ENCODE data around the gene INHBE.
"Not testable (repeated sequence)": the region's sequence is repeated elsewhere in the genome, so short reads cannot be mapped to it uniquely, and the experiment has no call there.

INHBE gene

DNA sequence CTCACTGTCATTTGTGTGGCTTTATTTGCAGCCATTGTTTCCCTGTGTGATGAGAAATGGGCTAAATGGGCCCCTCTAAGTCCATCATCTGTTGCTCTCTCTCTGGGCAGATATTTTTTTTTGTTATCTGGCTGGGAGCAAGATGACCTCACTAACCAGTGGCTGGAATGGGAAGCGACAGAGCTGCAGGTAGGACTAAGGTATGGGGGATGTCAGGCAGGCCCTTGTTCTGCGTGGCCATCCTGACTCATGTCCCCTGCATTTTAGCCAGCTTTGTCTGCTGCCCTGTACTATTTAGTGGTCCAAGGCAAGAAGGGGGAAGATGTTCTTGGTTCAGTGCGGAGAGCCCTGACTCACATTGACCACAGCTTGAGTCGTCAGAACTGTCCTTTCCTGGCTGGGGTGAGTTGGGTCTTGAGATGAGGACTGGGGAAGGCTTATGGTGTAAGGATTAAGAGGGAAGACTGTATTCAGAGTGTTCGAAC lies 34.1 kb downstream of the INHBE start:
- POLR2A ChIA-PET: interaction anchor here (0.7 kb wide), 1 partner anchor 25 kb away, joined by 3 read pairs; no protein-coding TSS in a partner anchor
- CTCF ChIA-PET: interaction anchor here (1.9 to 2.2 kb wide), 2 partner anchors 14 to 246 kb away, joined by 5 to 6 read pairs; no protein-coding TSS in a partner anchor
- TF ChIP-seq, protein P1, sequence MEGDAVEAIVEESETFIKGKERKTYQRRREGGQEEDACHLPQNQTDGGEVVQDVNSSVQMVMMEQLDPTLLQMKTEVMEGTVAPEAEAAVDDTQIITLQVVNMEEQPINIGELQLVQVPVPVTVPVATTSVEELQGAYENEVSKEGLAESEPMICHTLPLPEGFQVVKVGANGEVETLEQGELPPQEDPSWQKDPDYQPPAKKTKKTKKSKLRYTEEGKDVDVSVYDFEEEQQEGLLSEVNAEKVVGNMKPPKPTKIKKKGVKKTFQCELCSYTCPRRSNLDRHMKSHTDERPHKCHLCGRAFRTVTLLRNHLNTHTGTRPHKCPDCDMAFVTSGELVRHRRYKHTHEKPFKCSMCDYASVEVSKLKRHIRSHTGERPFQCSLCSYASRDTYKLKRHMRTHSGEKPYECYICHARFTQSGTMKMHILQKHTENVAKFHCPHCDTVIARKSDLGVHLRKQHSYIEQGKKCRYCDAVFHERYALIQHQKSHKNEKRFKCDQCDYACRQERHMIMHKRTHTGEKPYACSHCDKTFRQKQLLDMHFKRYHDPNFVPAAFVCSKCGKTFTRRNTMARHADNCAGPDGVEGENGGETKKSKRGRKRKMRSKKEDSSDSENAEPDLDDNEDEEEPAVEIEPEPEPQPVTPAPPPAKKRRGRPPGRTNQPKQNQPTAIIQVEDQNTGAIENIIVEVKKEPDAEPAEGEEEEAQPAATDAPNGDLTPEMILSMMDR (IDR thresholded peaks at IDR 0.05; ENCODE audit: control extremely low read depth, extremely low read depth, low read depth, missing control alignments): no peak
- DNase-seq (ENCODE audit: extremely low spot score): no peak

DNA sequence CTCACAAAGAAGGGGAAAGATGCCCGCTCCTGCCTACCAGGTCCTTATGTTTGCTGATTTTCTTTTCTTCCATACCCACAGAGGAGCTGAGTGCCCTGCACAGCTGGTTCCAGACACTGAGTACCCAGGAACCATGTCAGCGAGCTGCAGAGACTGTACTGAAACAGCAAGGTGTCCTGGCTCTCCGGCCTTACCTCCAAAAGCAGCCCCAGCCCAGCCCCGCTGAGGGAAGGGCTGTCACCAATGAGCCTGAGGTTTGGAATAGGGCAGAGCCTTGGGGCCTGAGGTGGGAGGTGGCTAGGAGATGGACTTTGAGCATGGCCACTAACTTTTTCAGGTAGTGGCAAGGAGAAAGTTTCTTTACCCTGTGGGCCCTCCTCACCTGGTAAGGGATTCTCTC lies 35.0 kb downstream of the INHBE start:
- no peak for DNase-seq (ENCODE audit: extremely low spot score)
- TF ChIP-seq, protein P1 (IDR thresholded peaks at IDR 0.05; ENCODE audit: control extremely low read depth, extremely low read depth, low read depth, missing control alignments): no peak
- POLR2A ChIA-PET: interaction anchor here (0.7 kb wide), 1 partner anchor 14 kb away, joined by 3 read pairs; no protein-coding TSS in a partner anchor
- CTCF ChIA-PET: interaction anchor here (1.0 to 2.2 kb wide), 5 partner anchors 13 to 247 kb away, joined by 3 to 7 read pairs (median 5); no protein-coding TSS in a partner anchor

DNA sequence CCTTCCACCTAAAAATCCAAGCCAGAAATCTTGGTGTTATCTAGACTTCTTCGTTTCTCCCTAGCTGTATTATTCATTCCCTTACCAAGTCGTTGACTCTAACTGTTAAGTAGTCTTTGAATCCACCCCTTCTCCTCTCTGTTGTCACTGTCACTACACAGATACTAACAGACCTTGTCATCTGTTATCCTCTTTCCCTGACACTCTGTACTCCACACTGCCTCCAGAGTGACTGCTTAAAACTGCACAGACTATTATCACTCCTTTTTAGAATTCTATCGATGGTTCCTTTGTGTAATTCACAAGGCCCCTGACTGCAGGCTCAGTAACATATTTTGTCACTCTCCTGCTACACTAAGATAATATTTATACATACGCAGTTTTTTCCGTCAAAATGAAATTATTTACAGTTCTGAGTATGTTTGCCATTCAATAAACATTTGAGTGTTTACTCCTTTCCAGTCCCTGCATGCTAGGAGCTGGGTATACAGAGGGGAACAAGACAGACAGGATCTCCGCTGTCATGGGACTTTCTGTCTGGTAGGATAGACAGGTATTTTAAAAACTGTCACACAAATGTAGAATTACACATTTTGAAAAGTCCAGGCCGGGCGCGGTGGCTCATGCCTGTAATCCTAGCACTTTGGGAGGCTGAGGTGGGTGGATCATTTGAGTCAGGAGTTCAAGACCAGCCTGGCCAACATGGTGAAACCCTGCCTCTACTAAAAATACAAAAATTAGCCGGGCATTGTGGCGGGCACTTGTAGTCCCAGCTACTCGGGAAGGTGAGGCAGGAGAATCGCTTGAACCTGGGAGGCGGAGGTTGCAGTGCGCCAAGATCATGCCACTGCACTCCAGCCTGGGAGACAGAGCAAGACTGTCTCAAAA lies 36.5 kb downstream of the INHBE start:
- ChIA-PET POLR2A (no interaction called here), CTCF (interaction anchor here (0.8 to 2.2 kb wide), 6 partner anchors 11 to 38 kb away, joined by 3 to 7 read pairs (median 4); no protein-coding TSS in a partner anchor)
- DNase-seq (ENCODE audit: extremely low spot score): no peak
- TF ChIP-seq, protein P1 (IDR thresholded peaks at IDR 0.05; ENCODE audit: control extremely low read depth, extremely low read depth, low read depth, missing control alignments): no peak

DNA sequence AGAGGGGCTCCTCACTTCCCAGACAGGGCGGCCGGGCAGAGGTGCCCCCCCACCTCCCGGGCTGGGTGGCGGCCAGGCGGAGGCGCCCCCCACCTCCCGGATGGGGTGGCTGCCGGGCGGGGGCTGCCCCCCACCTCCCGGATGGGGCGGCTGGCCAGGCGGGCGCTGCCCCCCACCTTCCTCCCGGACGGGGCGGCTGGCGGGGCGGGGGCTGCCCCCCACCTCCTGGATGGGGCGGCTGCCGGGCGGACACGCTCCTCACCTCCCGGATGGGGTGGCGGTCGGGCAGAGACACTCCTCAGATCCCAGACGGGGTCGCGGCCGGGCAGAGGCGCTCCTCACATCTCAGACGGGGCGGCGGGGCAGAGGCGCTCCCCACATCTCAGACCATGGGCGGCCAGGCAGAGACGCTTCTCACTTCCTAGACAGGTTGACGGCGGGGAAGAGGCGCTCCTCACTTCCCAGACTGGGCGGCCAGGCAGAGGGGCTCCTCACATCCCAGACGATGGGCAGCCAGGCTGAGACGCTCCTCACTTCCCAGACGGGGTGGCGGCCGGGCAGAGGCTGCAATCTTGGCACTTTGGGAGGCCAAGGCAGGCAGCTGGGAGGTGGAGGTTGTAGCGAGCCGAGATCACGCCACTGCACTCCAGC lies 40.1 kb downstream of the INHBE start:
- POLR2A ChIA-PET; DNase-seq (ENCODE audit: extremely low spot score); CTCF ChIA-PET: not testable (repeated sequence)

DNA sequence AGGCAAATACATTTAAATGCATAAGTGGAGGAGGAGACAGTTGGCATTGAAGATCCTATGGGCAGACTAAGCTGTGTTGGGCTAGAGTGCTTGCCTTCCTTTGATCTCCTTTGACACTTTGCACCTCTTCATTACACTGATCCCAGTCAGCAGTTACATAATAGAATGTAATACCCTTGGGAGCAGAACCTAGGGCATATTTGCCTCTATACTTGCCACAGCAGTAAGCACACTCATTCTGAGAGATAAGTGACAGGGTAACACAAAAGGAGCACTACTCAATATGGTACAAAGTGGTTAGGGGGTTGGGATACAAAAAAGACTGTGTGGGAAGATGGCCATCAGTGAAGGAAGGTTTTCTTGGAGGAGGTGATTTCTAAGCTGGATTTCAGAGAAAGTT lies 41.7 kb downstream of the INHBE start:
- ChIA-PET POLR2A (interaction anchor here (0.9 kb wide), 1 partner anchor 17 kb away, joined by 3 read pairs; no protein-coding TSS in a partner anchor), CTCF (interaction anchor here (1.0 to 2.1 kb wide), 4 partner anchors 14 to 87 kb away, joined by 3 to 7 read pairs (median 3); no protein-coding TSS in a partner anchor)
- TF ChIP-seq, protein P1 (IDR thresholded peaks at IDR 0.05; ENCODE audit: control extremely low read depth, extremely low read depth, low read depth, missing control alignments): no peak
- no peak for DNase-seq (ENCODE audit: extremely low spot score)

DNA sequence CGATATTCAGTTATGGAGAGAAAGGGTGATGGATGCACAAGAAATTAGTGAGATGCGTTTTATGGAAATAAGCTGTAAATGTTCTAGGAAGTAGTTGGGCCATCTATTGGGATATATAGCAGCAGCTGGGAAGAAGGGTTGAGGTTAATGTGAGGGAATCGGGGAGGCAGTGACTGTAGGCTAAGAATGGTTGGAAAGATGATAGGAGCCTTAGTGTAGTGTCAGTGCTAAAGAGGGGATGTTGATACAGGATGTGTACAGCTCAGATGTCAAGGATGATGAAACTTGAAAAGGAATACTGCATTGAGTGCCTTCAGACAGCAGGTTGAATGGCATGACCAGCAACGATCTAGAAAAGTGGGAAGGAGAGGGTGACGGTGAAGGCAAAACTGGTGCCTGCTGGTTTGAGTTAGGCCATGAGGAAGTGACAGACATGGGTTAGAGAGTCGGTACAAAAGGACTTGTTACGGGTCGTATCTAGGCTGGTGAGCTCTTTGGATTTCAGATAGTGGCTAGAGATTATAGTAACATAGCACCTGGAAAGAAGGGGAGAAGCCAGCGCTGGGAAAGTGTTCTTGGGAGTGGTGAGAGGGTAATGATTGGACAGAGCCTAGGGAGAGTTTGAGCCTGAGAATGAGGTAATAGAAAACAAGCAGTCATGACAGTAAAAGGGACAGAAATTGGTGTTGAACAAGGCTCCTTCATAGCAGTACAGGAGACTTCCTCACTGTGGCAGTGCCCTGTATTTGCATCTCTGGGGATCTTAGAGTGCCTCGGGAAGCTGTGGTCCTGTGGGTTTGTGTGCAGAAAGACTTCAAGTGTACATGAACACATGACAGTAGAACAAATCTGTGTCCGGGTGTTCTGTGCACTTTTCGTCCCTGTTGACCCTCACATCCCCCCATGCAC lies 42.4 kb downstream of the INHBE start:
- TF ChIP-seq, protein P1 (IDR thresholded peaks at IDR 0.05; ENCODE audit: control extremely low read depth, extremely low read depth, low read depth, missing control alignments): no peak
- ChIA-PET CTCF (interaction anchor here (1.0 to 2.1 kb wide), 6 partner anchors 13 to 86 kb away, joined by 3 to 7 read pairs (median 3); no protein-coding TSS in a partner anchor), POLR2A (interaction anchor here (0.9 kb wide), 1 partner anchor 16 kb away, joined by 3 read pairs; no protein-coding TSS in a partner anchor)
- no peak for DNase-seq (ENCODE audit: extremely low spot score)

Data from GM10248 (cell line).